ENCODE measurements around the gene RAB11FIP4. TPM values are rescaled to one million over a fixed set of nuclear protein-coding genes. Genes with fewer than 3 reads are reported as not detected.
A peak's percentile ranks its signal among the peaks of the same experiment; 100 is the strongest.

Gene RAB11FIP4
- total and polyA plus RNA-seq, 10 of the 15 experiments (the other 5 are each of a cell fraction or from before 2014, with no cell fraction given), result 1.4 to 27.0 (median 17.6) TPM

GRCh38 chr17:31494259-31495021 is 103.0 kb downstream of the RAB11FIP4 start (continued):
- TF ChIP-seq MLLT1 (IDR thresholded peaks at IDR 0.05) (peak; percentile 35; the same call in 1 of the 2 replicates), NR2C2 (IDR thresholded peaks at IDR 0.05; ENCODE audit: borderline replicate concordance, control insufficient read depth, insufficient read length, low read depth) (no peak), RB1 (IDR thresholded peaks at IDR 0.05; ENCODE audit: borderline replicate concordance) (no peak), SP1 (IDR thresholded peaks at IDR 0.05; ENCODE audit: low read depth, low read length) (no peak), SMAD1 (IDR thresholded peaks at IDR 0.05; ENCODE audit: low read depth, partially characterized antibody) (no peak), ESRRA (IDR thresholded peaks at IDR 0.05; ENCODE audit: low read length) (peak; percentile 52; the same call in 1 of the 2 replicates), TAF1 (IDR thresholded peaks at IDR 0.05; ENCODE audit: borderline replicate concordance, low read depth, low read length) (peak; percentile 45; the same call in 1 of the 2 replicates), NFXL1 (IDR thresholded peaks at IDR 0.05; ENCODE audit: borderline replicate concordance) (no peak), WRNIP1 (IDR thresholded peaks at IDR 0.05; ENCODE audit: borderline replicate concordance, low read depth, low read length) (no peak), DPF2 (IDR thresholded peaks at IDR 0.05) (no peak; the same call in 1 of the 2 replicates), IRF5 (IDR thresholded peaks at IDR 0.05; ENCODE audit: borderline replicate concordance) (no peak), ZNF217 (IDR thresholded peaks at IDR 0.05) (no peak), EP300 (IDR thresholded peaks at IDR 0.05; ENCODE audit: borderline replicate concordance in 1 of 2, control insufficient read depth in 1 of 2, low read depth in 2 of 2, low read length in 2 of 2) (peak; percentile 58 to 67; a peak in 3 of 4 replicates), SMARCA5 (IDR thresholded peaks at IDR 0.05) (no peak), SMC3 (IDR thresholded peaks at IDR 0.05; ENCODE audit: borderline replicate concordance, low read length) (no peak), RFX5 (IDR thresholded peaks at IDR 0.05; ENCODE audit: low read depth, low read length) (no peak), STAT1 (conservative IDR thresholded peaks at IDR 0.05) (no peak), JUNB (IDR thresholded peaks at IDR 0.05) (peak; percentile 48; the same call in 1 of the 2 replicates), CUX1 (IDR thresholded peaks at IDR 0.05; ENCODE audit: insufficient replicate concordance, low read depth, low read length) (no peak)
